ENCODE data around the gene BPIFA2.

- TF ChIP-seq CTCF (IDR thresholded peaks at IDR 0.05; ENCODE audit: low read depth, low read length, poor library complexity, severe bottlenecking): no peak
- no peak for TF ChIP-seq EZH2phosphoT487 (IDR thresholded peaks at IDR 0.05; ENCODE audit: borderline replicate concordance, low read length)
Observed at GRCh38 chr20:33172781-33173180, 4.8 kb downstream of the BPIFA2 start.
